WERI-Rb-1 (cell line): ENCODE measurements around the gene DUSP22.

Experiments
- DNase-seq: peaks from one replicate; pipeline ENCODE4 v3.0.0-alpha.2; 2020
- H3K27ac ChIP-seq: fragments of 250-450 bp; sonication (Bioruptor Pico); 2 replicates; pipeline ENCODE4 v1.5.1; 2020; ENCODE audit warnings: mild to moderate bottlenecking, moderate library complexity
- H3K27me3 ChIP-seq: fragments of 250-450 bp; sonication (Bioruptor Pico); 2 replicates; pipeline ENCODE4 v1.5.1; 2021; ENCODE audit warnings: mild to moderate bottlenecking, low read depth, moderate library complexity; ENCODE audit not compliant: insufficient read depth, severe bottlenecking
- H3K36me3 ChIP-seq: fragments of 250-450 bp; sonication (Bioruptor Pico); 2 replicates; pipeline ENCODE4 v1.5.1; 2020; ENCODE audit warnings: mild to moderate bottlenecking, moderate library complexity
- H3K4me3 ChIP-seq: 2 replicates; pipeline ENCODE4 v1.5.1; 2011; ENCODE audit warnings: low read depth, mild to moderate bottlenecking, control low read depth, low read length
- H3K9me3 ChIP-seq: fragments of 250-450 bp; sonication (Bioruptor Pico); 2 replicates; pipeline ENCODE4 v1.5.1; 2021; ENCODE audit warnings: mild to moderate bottlenecking, moderate library complexity; ENCODE audit not compliant: severe bottlenecking
- CTCF ChIP-seq: IDR thresholded peaks from 2 replicates; pipeline ENCODE4 v1.5.1; 2011; ENCODE audit warnings: low read depth, mild to moderate bottlenecking, control low read depth, inconsistent platforms, low read length

DUSP22 gene

GRCh38 chr6:387293-387741 lies 95.0 kb downstream of the DUSP22 start:
- H3K36me3 ChIP-seq: no peaks in the 10 kb centered on the region
- no peaks in the 10 kb centered on the region for H3K9me3 ChIP-seq
- no peak overlapping the region for H3K27ac ChIP-seq
- no peak for DNase-seq
- H3K27me3 ChIP-seq: peaks cover 38% of the 10 kb centered on the region
- TF ChIP-seq CTCF: no peak
- H3K4me3 ChIP-seq: no peak overlapping the region

- Histone ChIP-seq H3K9me3 (no peaks in the 10 kb centered on the region), H3K36me3 (no peaks in the 10 kb centered on the region), H3K4me3 (no peak overlapping the region), H3K27me3 (peaks cover 49% of the 10 kb centered on the region), H3K27ac (no peak overlapping the region)
- DNase-seq: no peak
- TF ChIP-seq CTCF: no peak
Measured at GRCh38 chr6:388202-388903, 96.1 kb downstream of the DUSP22 start.

- no peak overlapping the region for H3K4me3 ChIP-seq
- no peaks in the 10 kb centered on the region for H3K9me3 ChIP-seq
- no peaks in the 10 kb centered on the region for H3K36me3 ChIP-seq
- H3K27ac ChIP-seq: no peak overlapping the region
- peaks cover 57% of the 10 kb centered on the region for H3K27me3 ChIP-seq
- no peak for DNase-seq
- TF ChIP-seq CTCF: no peak
Measured at GRCh38 chr6:389143-389542, 96.9 kb downstream of the DUSP22 start.

- Histone ChIP-seq H3K4me3 (no peak overlapping the region), H3K9me3 (no peaks in the 10 kb centered on the region), H3K27me3 (peaks cover 61% of the 10 kb centered on the region), H3K36me3 (no peaks in the 10 kb centered on the region), H3K27ac (no peak overlapping the region)
- DNase-seq: no peak
- TF ChIP-seq CTCF: no peak
Measured at GRCh38 chr6:389622-390021, 97.3 kb downstream of the DUSP22 start.

- H3K4me3 ChIP-seq: peak overlapping the region; percentile 21
- H3K27ac ChIP-seq: no peak overlapping the region
- H3K36me3 ChIP-seq: no peaks in the 10 kb centered on the region
- no peak for DNase-seq
- TF ChIP-seq CTCF: peak; percentile 27; the same call in 1 of the 2 replicates
- H3K27me3 ChIP-seq: peaks cover 75% of the 10 kb centered on the region
- H3K9me3 ChIP-seq: no peaks in the 10 kb centered on the region
Measured at GRCh38 chr6:390914-391558, 98.7 kb downstream of the DUSP22 start.
